GM19025 (cell line): ENCODE results near the gene TCP10L.
"Not testable (repeated sequence)": the region's sequence is repeated elsewhere in the genome, so short reads cannot be mapped to it uniquely, and the experiment has no call there.

Experiments
- ATAC-seq: cut with Tn5 transposase; IDR thresholded peaks from one replicate; pipeline ENCODE4 v1.9.1; 2021; ENCODE audit warnings: mild to moderate bottlenecking, low read depth, moderate library complexity; ENCODE audit not compliant: unreplicated experiment

The TCP10L gene

GRCh38 chr21:32585042-32585710 is at the start of gene TCP10L:
TCP10L (minus strand) TSS chr21:32585523; CDS start chr21:32584304, 1,219 bp downstream.
- ATAC-seq: no peak

- ATAC-seq: no peak
Measured at GRCh38 chr21:32626621-32627196, 41.4 kb upstream of the TCP10L start.

DNA sequence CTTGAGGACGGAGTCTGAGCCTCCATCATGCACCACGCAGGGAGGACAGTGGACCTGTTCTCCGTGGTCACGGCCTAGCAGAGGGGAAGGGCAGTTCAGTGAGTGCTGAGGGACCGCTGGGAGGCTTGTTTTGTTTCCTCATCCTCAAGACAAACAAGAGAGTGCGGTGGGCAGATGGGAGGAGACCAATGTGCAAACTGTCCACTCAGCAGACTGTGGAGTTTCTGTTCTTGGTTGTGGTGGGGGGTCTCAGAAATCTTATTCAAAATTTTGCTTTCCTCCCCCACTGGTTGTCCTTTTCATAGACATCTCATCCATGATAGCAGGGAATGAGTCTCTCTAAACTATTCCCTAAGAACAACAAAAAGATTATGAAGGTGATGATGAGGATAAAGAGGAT is 32.9 kb upstream of the TCP10L start:
- ATAC-seq: not testable (repeated sequence)

DNA sequence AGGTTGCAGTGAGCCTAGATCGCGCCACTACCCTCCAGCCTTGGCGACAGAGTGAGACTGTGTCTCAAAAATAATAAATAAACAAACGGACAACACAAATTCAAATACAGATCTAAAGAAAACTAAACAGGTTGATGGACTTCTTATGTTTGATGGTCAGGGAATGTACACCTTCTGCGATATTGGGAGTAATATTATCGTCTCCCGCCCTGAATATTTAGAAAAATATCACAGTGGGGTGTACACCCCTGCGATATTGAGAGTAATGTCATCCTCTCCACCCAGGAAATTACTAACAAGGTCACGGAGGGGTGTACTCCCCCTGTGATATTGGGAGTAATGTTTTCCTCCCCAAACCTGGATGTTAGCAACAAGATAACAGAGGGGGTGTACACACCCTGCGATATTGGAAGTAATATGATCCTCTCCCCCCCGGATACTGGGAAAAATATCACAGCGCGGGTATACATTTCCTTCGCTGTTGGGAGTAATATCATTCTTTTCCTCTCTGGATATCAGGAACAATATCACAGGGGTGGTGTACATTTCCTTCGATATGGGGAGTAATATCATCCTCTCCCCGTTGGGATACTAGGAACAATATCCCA is 28.2 kb upstream of the TCP10L start:
- no peak for ATAC-seq

DNA sequence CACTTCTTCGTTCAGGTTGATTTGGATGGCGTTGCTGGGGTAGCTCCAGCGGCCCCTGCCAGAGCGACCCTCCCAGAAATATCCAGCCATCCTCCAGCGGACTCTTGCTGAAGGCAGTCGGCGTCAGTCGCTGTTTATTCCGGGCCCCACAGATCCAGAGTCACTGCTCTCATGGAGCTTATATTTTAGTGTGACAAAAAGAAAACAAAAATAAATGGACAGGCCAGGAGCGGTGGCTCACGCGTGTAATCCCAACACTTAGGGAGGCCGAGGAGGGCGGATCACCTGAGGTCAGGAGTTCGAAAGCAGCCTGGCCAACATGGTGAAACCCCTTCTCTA is 27.6 kb upstream of the TCP10L start:
- no peak for ATAC-seq

- ATAC-seq: peak; percentile 92
Measured at GRCh38 chr21:32612075-32612998, 27.0 kb upstream of the TCP10L start, which contains the start of gene CFAP298. CFAP298 (minus strand) TSS chr21:32612377; CDS start chr21:32612243, 134 bp downstream.

DNA sequence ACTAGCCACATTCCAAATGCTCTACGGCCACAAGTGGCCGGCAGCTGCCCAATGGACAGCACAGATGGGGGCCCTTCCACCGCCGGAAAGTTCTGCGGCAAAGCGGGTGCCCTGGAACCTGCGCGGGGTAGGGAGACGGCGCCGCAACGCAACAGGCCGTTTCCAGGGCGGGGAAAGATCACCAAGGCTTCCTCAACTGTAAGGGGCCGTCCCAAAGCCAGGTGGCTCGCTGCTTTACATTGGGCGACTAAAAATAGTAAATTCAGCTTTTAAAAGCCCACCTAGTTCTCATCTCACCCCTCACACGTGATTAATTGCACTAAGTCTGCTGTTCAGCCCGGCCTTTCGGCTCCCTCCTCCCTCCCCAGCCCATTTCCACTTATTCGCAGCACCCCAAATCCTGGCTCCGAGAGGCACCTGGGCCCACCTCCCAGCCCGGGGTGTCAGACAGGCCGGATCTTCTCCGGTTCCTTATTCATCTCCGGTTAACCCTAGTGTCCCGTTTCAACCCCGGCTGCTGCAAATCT is 26.2 kb upstream of the TCP10L start:
- ATAC-seq: no peak

DNA sequence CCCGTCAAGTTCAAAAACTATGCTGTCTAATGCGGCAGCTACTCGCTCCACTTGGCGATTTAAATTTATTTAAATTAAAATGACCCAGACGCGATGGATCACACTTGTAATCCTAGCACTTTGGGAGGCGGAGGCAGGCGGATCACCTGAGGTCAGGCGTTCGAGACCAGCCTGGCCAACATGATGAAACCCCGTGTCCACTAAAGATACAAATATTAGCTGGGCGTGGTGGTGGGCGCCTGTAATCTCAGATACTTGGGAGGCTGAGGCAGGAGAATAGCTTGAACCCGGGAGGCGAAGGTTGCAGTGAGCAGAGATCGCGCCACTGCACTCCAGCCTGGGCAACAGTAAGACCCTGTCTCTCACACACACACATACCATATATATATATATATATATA is 25.6 kb upstream of the TCP10L start:
- not testable (repeated sequence) for ATAC-seq

- ATAC-seq: no peak
Measured at GRCh38 chr21:32608851-32609250, 23.5 kb upstream of the TCP10L start.

DNA sequence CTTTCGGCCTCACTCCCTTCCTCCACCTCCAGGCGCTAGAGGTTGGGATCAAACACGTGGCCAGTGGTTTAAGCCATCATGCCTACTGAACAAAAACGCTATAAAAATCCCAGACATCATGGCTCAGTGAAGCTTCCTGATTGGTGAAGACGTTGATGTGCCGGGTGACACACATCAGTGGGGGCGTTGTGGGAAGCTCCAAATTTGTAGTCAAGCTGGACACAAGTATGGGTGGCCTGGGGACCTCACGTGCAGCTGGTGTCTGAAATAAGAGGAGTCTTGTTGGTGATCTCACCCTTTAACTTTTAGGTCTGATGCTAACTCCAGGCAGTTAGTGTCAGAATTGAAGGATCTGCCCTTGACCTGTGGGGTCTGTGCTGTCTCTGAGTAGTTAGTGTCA is 20.1 kb upstream of the TCP10L start:
- ATAC-seq: no peak

- ATAC-seq: no peak
Measured at GRCh38 chr21:32604464-32604863, 19.1 kb upstream of the TCP10L start.

GRCh38 chr21:32603131-32603530 is 17.8 kb upstream of the TCP10L start:
- ATAC-seq: no peak

- ATAC-seq: no peak
Measured at GRCh38 chr21:32602099-32602498, 16.8 kb upstream of the TCP10L start.

DNA sequence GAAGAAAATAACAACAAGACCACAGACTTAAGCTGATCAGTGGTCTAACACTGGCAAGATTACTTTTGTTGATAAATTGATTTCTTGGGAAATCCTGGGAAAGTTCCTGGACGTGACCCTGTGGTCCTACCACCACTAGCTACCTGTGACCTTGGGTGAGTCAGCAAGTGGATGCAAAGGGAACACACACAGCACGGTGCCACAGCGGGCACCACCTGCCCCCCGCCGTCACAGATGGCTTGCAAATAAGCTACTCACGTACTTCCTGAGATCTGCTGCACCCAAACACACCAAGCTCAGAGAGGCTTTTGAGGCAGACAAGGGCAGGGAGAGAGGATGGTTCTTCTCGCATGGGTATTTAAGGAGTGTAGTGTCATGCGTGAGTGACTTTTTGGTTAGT is 14.2 kb upstream of the TCP10L start:
- no peak for ATAC-seq

DNA sequence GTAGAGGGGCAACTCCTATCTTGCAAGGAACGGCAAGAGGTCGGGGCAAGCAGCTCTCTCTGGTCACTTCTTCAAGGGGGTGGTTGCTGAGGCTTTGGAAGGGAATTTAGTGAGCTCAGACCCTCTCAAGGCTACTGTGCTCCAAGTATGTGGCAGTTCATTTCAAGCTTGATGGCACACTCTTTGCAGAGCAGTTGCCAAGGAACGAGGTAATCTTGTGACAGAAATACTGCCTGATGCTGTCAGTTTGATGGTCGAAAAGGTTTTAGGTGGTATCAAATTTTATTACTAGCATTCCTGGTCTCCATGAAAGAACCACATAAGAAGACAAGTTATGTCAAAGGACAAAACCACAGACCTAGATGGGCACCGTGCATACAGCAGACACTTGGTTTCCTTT is 13.8 kb upstream of the TCP10L start:
- no peak for ATAC-seq

DNA sequence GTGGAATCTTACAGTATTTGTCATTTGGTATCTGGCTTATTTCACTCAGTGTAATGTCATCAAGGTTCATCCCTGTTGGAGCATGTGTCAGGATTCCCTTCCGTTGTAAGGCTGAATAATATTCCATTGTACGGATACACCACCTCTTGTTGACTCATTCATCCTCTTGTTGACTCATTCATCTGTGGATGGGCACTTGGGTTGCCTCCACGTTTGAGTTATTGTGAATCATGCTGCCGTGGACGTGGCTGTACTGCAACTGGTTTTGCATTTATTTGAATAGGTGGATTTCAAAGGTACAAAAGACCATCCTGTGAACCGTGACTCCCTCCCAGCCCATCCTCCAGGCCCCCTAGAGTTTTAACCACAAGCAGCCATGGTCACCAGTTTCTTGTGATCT is 11.9 kb upstream of the TCP10L start:
- no peak for ATAC-seq

- no peak for ATAC-seq
Measured at GRCh38 chr21:32595431-32595830, 10.1 kb upstream of the TCP10L start.

DNA sequence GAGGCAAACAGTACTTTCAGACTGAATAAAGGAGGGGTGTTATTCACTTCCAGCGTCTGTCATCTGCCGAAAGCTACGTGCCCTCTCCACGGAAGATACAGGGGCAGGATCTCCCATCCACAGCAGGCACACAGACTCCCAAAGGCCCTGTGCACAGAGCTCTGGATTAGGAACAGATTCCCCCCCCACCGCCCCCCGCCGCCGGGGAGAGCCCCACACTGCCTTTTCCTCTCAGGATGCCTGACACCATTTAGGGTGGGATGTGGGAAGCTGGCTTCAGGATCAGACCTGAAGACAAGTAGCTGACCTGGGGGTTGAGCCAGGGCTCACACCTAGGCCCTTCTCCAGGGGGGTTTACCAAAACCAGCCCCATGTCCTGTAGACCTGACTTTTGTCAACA is 8.4 kb upstream of the TCP10L start:
- ATAC-seq: no peak

GRCh38 chr21:32592929-32593502 is 7.7 kb upstream of the TCP10L start:
- ATAC-seq: no peak

- ATAC-seq: no peak
Measured at GRCh38 chr21:32590130-32590529, 4.8 kb upstream of the TCP10L start.
